Measurements from ENCODE around the gene RPUSD1.

GRCh38 chr16:794853-795466 is 6.8 kb upstream of the RPUSD1 start:
- TF ChIP-seq POLR2A (IDR thresholded peaks at IDR 0.05) = no peak
- no peak for TF ChIP-seq CTCF (IDR thresholded peaks at IDR 0.05)

Data from heart left ventricle (tissue), 13 donors.